Body of pancreas (tissue), 4 donors: ENCODE results near the gene MSN. TPM values are rescaled to one million over a fixed set of nuclear protein-coding genes. Genes with fewer than 3 reads are reported as not detected.
"Not testable (repeated sequence)": the region's sequence is repeated elsewhere in the genome, so short reads cannot be mapped to it uniquely, and the experiment has no call there.

Experiments
- ATAC-seq: fragments of 150-250 bp; one replicate; pipeline ENCODE4 v1.9.1; 2016
- DNase-seq, 4 donors: peaks; one replicate each; pipeline ENCODE4 v3.0.0-alpha.2; 2019
- H3K27ac ChIP-seq, 4 donors: fragments of 200-600 bp; sonication (generic); 1 replicate in 3 of 4; 2 replicates in 1 of 4; pipeline versions ENCODE4 v1.5.1 to v1.6.1; 2016 to 2019; ENCODE audit warnings: mild to moderate bottlenecking in 1 of 4, mixed read lengths in 1 of 4, moderate library complexity in 1 of 4
- H3K27me3 ChIP-seq, 2 donors: fragments of 200-600 bp; sonication (generic); one replicate each; pipeline ENCODE4 v1.6.0; 2016; ENCODE audit warnings: mild to moderate bottlenecking in 1 of 2
- H3K36me3 ChIP-seq, 2 donors: fragments of 200-600 bp; sonication (generic); replicated peaks in 1 of 2; 2 replicates each; pipeline ENCODE4 v1.5.1; 2016; ENCODE audit warnings: low read depth in 2 of 2; ENCODE audit not compliant: insufficient read depth in 1 of 2
- H3K4me1 ChIP-seq: fragments of 200-600 bp; sonication (generic); one replicate; pipeline ENCODE4 v1.6.0; 2016
- H3K4me3 ChIP-seq, 2 donors: fragments of 200-600 bp; sonication (generic); 1 replicate in 1 of 2; 2 replicates in 1 of 2; pipeline ENCODE4 v1.5.1; 2016 to 2019
- H3K9me3 ChIP-seq, 3 donors: fragments of 200-600 bp; sonication (generic); 1 replicate in 2 of 3; 2 replicates in 1 of 3; pipeline ENCODE4 v1.5.1; 2016
- CTCF ChIP-seq, 7 experiments: fragments of 450-650 bp in 4 of 7; fragments of 200-600 bp in 3 of 7; sonication (generic) in 3 of 7; IDR thresholded peaks; one replicate each; pipeline ENCODE4 v1.5.1; 2016 to 2019; ENCODE audit warnings: antibody characterized with exemption in 7 of 7
- POLR2A ChIP-seq, 3 donors: fragments of 450-650 bp; IDR thresholded peaks; one replicate each; pipeline ENCODE4 v1.6.1; 2016; ENCODE audit warnings: antibody characterized with exemption in 3 of 3, mild to moderate bottlenecking in 2 of 3
- WGBS, 2 donors: methylation state at CpG; one replicate each; pipeline ENCODE4 v1.1.5; 2017; 5-methylcytosine and 5-hydroxymethylcytosine counted together
- intact Hi-C: fragments of 100-400 bp; cut with DNase I; formaldehyde crosslinking; loops from one replicate; pipeline ENCODE4 v1.15.1; 2023
- total RNA-seq, 2 donors: library from RNA; depleted of rRNA; stranded (reverse); fragments of >200 nt; gene quantifications; one replicate each; pipeline ENCODE4 v1.1.0, GENCODE V29; 2016

Gene MSN
- total RNA-seq, 2 donors from 2014 or later: 49.1 to 50.8 TPM

GRCh38 chrX:65758505-65758904 lies 91.1 kb downstream of the MSN start:
- DNase-seq (no peak), ATAC-seq (no peak)
- Histone ChIP-seq H3K36me3 (no peaks in the 10 kb centered on the region), H3K27ac (no peak overlapping the region), H3K9me3 (no peaks in the 10 kb centered on the region), H3K4me1 (no peaks in the 10 kb centered on the region), H3K27me3 (no peaks in the 10 kb centered on the region), H3K4me3 (no peak overlapping the region)
- TF ChIP-seq CTCF (IDR thresholded peaks at IDR 0.05): no peak
- no peak for TF ChIP-seq POLR2A (IDR thresholded peaks at IDR 0.05)
- 64 to 69% methylated on average over 1 of the region's 1 CpG for WGBS, 2 donors
- intact Hi-C loops: no loop called here

GRCh38 chrX:65759525-65759924 lies 92.1 kb downstream of the MSN start:
- H3K9me3 ChIP-seq, DNase-seq, H3K27ac ChIP-seq, H3K36me3 ChIP-seq, ATAC-seq, H3K4me1 ChIP-seq, H3K4me3 ChIP-seq, H3K27me3 ChIP-seq, intact Hi-C loops: not testable (repeated sequence)
- WGBS, 2 donors: 75 to 78% methylated on average over 1 of the region's 1 CpG

- Histone ChIP-seq H3K27me3 (no peaks in the 10 kb centered on the region), H3K4me1 (no peaks in the 10 kb centered on the region), H3K9me3 (no peaks in the 10 kb centered on the region), H3K4me3 (no peak overlapping the region), H3K36me3 (no peaks in the 10 kb centered on the region), H3K27ac (no peak overlapping the region)
- ATAC-seq: no peak
- intact Hi-C loops: no loop called here
- WGBS, 2 donors: 57 to 66% methylated on average over 3 of the region's 3 CpGs
- TF ChIP-seq CTCF (IDR thresholded peaks at IDR 0.05) (no peak), POLR2A (IDR thresholded peaks at IDR 0.05) (no peak)
- DNase-seq: no peak
These were observed 102.3 kb downstream of the MSN start for GRCh38 chrX:65769564-65770292.

GRCh38 chrX:65772842-65773241 lies 105.4 kb downstream of the MSN start:
- Histone ChIP-seq H3K27ac (no peak overlapping the region), H3K9me3 (no peaks in the 10 kb centered on the region), H3K4me1 (no peaks in the 10 kb centered on the region), H3K27me3 (no peaks in the 10 kb centered on the region), H3K4me3 (no peak overlapping the region), H3K36me3 (no peaks in the 10 kb centered on the region)
- ATAC-seq (no peak), DNase-seq (no peak)
- intact Hi-C loops: no loop called here
- TF ChIP-seq CTCF (IDR thresholded peaks at IDR 0.05) (no peak), POLR2A (IDR thresholded peaks at IDR 0.05) (no peak)
- 58 to 65% methylated on average over 5 of the region's 5 CpGs for WGBS, 2 donors

- DNase-seq (no peak), ATAC-seq (no peak)
- WGBS, 2 donors: 64 to 68% methylated on average over 2 of the region's 2 CpGs
- Histone ChIP-seq H3K4me1 (no peaks in the 10 kb centered on the region), H3K36me3 (no peaks in the 10 kb centered on the region), H3K4me3 (no peak overlapping the region), H3K9me3 (no peaks in the 10 kb centered on the region), H3K27ac (no peak overlapping the region), H3K27me3 (no peaks in the 10 kb centered on the region)
- TF ChIP-seq POLR2A (IDR thresholded peaks at IDR 0.05): no peak
- intact Hi-C loops: no loop called here
These were observed 114.4 kb downstream of the MSN start for GRCh38 chrX:65781845-65782244.

- TF ChIP-seq POLR2A (IDR thresholded peaks at IDR 0.05): no peak
- Histone ChIP-seq H3K9me3 (no peaks in the 10 kb centered on the region), H3K4me1 (no peaks in the 10 kb centered on the region), H3K36me3 (no peaks in the 10 kb centered on the region), H3K27ac (no peak overlapping the region), H3K4me3 (no peak overlapping the region), H3K27me3 (no peaks in the 10 kb centered on the region)
- WGBS, 2 donors: 36 to 52% methylated on average over 1 of the region's 1 CpG
- ATAC-seq: no peak
- DNase-seq: no peak
- intact Hi-C loops: no loop called here
These were observed 116.3 kb downstream of the MSN start for GRCh38 chrX:65783746-65784145.

Other genes starting within 250 kb of the MSN start
- 10 to 100 TPM in 1 of 2 donors, 1 to 10 TPM in 1; 9.9 to 12.7 TPM for gene LAS1L, start 132.9 kb upstream of the MSN start, total RNA-seq